RWPE2 (cell line): Measurements from ENCODE around the gene ZCCHC14.
A peak's percentile ranks its signal among the peaks of the same experiment; 100 is the strongest.
"Not testable (repeated sequence)": the region's sequence is repeated elsewhere in the genome, so short reads cannot be mapped to it uniquely, and the experiment has no call there.

ENCODE experiments used
- ATAC-seq: fragments of 200-7000 bp; cut with Tn5 transposase; 3 replicates; pipeline ENCODE4 v1.9.1; 2021; ENCODE audit warnings: low read depth
- DNase-seq: peaks from one replicate; pipeline ENCODE4 v3.0.0-alpha.2; 2020; ENCODE audit warnings: low spot score
- H3K27ac ChIP-seq: fragments of 450-650 bp; 2 replicates; pipeline ENCODE4 v1.5.1; 2017; ENCODE audit warnings: mild to moderate bottlenecking; ENCODE audit not compliant: poor library complexity, severe bottlenecking
- H3K27me3 ChIP-seq: fragments of 250-450 bp; sonication (Bioruptor Pico); 2 replicates; pipeline ENCODE4 v1.5.1; 2021; ENCODE audit warnings: mild to moderate bottlenecking, moderate library complexity; ENCODE audit not compliant: insufficient read depth, poor library complexity, severe bottlenecking
- H3K36me3 ChIP-seq: fragments of 250-450 bp; sonication (Bioruptor Pico); 2 replicates; pipeline ENCODE4 v1.5.1; 2020; ENCODE audit warnings: low read depth, mild to moderate bottlenecking, moderate library complexity
- H3K4me1 ChIP-seq: fragments of 250-450 bp; sonication (Bioruptor Pico); 2 replicates; pipeline ENCODE4 v1.5.1; 2021; ENCODE audit warnings: mild to moderate bottlenecking, moderate library complexity; ENCODE audit not compliant: insufficient read depth, poor library complexity, severe bottlenecking
- H3K4me3 ChIP-seq: fragments of 250-450 bp; sonication (Bioruptor Pico); 2 replicates; pipeline ENCODE4 v1.5.1; 2021; ENCODE audit warnings: mild to moderate bottlenecking, moderate library complexity; ENCODE audit not compliant: severe bottlenecking
- H3K9me3 ChIP-seq: fragments of 250-450 bp; sonication (Bioruptor Pico); 2 replicates; pipeline ENCODE4 v1.5.1; 2021; ENCODE audit warnings: mild to moderate bottlenecking, moderate library complexity; ENCODE audit not compliant: severe bottlenecking
- CTCF ChIP-seq: fragments of 450-650 bp; IDR thresholded peaks from one replicate; pipeline ENCODE4 v1.5.1; 2017; ENCODE audit warnings: mild to moderate bottlenecking, moderate library complexity; ENCODE audit not compliant: poor library complexity, severe bottlenecking

Gene ZCCHC14

DNA sequence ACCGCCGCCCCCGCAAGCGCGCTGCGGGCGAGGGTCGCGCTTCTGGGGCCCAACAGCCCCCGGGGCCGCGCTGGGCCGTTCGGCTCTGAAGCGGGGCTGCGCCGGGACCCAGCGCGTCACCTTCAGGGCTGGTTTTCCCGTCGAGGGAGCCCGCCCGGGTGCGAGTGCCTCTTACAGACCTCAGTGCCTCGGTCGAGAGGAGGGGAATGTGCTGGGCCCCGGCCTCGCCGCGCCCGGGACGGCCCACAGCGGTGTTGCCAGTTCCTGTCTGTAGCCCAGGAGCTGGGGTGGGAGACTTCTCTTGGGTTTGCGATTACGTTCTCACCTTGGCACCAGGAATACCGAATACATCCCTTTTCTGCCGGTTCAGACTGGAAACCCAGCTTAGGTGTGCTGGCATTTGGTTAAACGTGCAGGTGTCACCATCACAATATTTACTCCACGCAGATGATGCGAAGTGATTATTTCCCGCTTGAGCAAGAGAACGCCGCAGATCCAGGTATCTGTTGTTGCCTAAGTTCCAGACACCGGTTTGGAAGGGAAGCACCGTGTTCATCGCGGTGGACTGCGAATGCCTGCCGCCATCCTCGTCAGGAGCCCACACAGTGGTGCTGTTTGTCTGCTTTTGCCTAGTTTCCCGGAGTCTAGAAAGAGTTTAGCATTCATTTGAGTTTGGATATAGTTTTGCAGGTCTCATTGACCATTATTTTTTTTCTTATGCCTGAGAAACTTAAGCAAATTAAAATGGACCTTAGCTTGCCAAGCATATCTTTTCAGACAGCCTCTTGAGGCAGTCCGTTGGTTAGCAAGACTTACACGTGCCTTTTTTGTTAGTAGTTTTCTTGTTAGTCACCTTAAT is 99.8 kb downstream of the ZCCHC14 start:
- peak overlapping the region; percentile 73 for H3K27ac ChIP-seq
- DNase-seq = no peak
- no peaks in the 10 kb centered on the region for H3K9me3 ChIP-seq
- H3K36me3 ChIP-seq = peaks cover 20% of the 10 kb centered on the region
- H3K4me1 ChIP-seq = peaks cover 22% of the 10 kb centered on the region
- H3K27me3 ChIP-seq = no peaks in the 10 kb centered on the region
- peak; percentile 18; the same call in 1 of the 3 replicates for ATAC-seq
- peak overlapping the region; percentile 96 for H3K4me3 ChIP-seq
- peak; percentile 35 for TF ChIP-seq CTCF

DNA sequence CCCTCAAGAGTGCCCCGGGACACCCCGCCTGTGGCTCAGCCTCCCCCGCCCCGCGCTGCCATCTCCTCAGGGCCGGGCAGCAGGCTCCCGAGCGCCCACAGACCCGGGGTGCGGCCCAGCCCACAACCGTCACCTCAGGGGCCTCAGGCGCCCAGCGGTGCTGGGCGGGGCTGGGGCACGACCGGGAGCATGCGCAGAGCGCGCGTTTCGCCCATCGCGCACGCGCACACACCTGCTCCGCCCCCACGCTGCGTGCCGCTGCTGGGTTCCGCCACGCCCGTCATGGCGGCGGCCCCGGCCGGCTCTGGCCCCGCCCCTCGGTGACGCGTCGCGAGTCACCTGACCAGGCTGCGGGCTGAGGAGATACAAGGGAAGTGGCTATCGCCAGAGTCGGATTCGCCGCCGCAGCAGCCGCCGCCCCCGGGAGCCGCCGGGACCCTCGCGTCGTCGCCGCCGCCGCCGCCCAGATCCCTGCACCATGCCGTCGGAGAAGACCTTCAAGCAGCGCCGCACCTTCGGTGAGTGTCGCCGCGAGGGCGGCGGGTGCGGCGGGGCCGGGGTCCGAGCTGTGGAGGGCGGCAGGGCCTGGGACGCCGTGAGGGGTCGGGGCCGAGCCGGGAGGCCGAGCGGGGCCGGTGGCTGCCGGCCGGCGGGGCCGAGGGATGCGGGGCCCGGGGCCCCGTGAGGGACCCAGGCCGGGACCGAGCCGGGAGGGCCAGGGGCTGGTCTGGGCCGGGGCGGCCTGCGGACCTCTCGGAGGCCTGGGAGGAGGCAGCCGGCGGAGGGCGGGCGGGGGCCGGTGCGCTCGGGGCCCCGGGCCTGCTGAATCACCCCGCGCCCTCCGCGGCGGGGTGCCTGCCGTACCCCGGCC is 100.6 kb downstream of the ZCCHC14 start, which contains the start of gene MAP1LC3B:
Gene MAP1LC3B, plus strand, starts transcription at position 387 of the 871 bp plus-strand sequence. Its CDS starts 92 bp downstream, at position 479.
- DNase-seq (peak; percentile 93), ATAC-seq (peak; percentile 65)
- H3K27ac ChIP-seq = peak within 1 kb of the TSS; percentile 73
- no peak for TF ChIP-seq CTCF
- no peaks in the 10 kb centered on the region for H3K9me3 ChIP-seq
- H3K27me3 ChIP-seq = no peaks in the 10 kb centered on the region
- peak within 1 kb of the TSS; percentile 96 for H3K4me3 ChIP-seq
- peaks cover 26% of the 10 kb centered on the region for H3K4me1 ChIP-seq
- peaks cover 15% of the 10 kb centered on the region for H3K36me3 ChIP-seq

DNA sequence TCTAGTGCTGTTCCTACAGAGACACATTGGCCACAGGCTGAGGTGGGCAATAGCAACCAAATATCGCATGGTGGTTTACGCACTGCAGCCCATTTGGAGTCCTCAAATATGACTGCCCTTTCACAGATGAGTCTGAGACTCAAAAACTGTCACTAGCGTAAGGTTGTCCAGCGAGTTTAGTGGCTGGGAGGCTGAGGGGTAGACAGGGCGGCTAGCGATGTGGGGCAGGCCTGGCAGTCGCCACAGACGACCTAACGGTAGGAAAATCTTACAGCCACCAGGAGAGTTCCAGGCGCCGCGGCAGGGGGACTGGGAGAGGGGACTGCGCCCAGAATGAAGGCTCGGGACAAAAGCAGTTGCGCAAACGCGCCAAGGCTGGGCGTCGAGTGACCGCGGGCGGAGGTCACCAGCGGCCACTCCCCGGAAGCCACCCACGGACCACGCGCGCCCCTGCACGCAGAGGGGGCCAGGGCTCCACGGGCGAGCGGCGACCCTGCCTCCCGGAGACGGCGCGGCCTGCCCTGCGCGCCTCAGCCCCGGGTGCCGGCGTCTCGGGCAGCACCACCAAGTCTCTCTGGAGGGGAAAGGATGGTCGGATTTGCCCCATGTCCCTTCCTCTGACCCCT is 101.4 kb downstream of the ZCCHC14 start:
- no peak for TF ChIP-seq CTCF
- H3K9me3 ChIP-seq = no peaks in the 10 kb centered on the region
- DNase-seq (no peak), ATAC-seq (peak; percentile 2; the same call in 2 of the 3 replicates)
- peak overlapping the region; percentile 96 for H3K4me3 ChIP-seq
- no peaks in the 10 kb centered on the region for H3K27me3 ChIP-seq
- peaks cover 15% of the 10 kb centered on the region for H3K36me3 ChIP-seq
- peaks cover 26% of the 10 kb centered on the region for H3K4me1 ChIP-seq
- H3K27ac ChIP-seq = peak overlapping the region; percentile 73

DNA sequence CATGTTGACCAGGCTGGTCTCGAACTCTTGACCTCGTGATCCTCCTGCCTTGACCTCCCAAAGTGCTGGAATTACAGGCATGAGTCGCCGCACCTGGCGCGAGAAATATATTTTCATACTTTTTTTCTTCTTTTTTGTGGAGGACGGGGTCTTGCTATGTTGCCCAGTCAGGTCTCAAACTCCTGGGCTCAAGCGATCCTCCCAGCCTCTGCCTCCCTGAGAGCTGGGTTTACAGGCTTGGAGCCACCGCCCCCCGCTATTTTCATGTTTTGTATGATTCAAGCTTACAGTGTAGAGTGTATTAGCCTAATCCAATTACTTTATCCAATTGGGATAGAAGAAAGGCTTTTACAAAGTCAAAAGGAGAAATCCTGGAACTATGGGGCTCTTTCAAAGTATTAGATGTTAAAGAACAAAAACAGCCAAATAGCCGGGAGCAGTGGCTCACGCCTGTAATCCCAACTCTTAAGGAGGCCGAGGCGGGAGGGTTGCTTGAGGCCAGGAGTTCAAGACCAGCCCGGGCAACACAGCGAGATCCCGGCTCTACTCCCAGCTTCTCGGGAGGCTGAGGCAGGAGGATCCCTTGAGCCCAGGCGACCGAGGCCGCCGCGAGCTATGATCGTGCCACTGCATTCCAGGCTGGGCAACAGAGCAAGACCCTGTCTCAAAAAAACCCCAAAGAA is 102.0 kb downstream of the ZCCHC14 start:
- Histone ChIP-seq H3K4me3 (no peak overlapping the region), H3K36me3 (peaks cover 15% of the 10 kb centered on the region), H3K4me1 (peaks cover 26% of the 10 kb centered on the region), H3K9me3 (no peaks in the 10 kb centered on the region), H3K27ac (peak overlapping the region; percentile 73), H3K27me3 (no peaks in the 10 kb centered on the region)
- TF ChIP-seq CTCF = no peak
- ATAC-seq = no peak
- no peak for DNase-seq

- H3K4me3 ChIP-seq, ATAC-seq, H3K36me3 ChIP-seq, H3K9me3 ChIP-seq, DNase-seq, H3K27me3 ChIP-seq: not testable (repeated sequence)
- H3K4me1 ChIP-seq = peaks cover 26% of the 10 kb centered on the region
- peak overlapping the region; percentile 64 for H3K27ac ChIP-seq
These were observed 102.9 kb downstream of the ZCCHC14 start for GRCh38 chr16:87389914-87390313.
